GM18858 (cell line): ENCODE measurements around the gene AGPAT4.
"Not testable (repeated sequence)": the region's sequence is repeated elsewhere in the genome, so short reads cannot be mapped to it uniquely, and the experiment has no call there.

Experiments
- ATAC-seq: cut with Tn5 transposase; IDR thresholded peaks from one replicate; pipeline ENCODE4 v1.9.1; 2021; ENCODE audit not compliant: unreplicated experiment

Gene AGPAT4

DNA sequence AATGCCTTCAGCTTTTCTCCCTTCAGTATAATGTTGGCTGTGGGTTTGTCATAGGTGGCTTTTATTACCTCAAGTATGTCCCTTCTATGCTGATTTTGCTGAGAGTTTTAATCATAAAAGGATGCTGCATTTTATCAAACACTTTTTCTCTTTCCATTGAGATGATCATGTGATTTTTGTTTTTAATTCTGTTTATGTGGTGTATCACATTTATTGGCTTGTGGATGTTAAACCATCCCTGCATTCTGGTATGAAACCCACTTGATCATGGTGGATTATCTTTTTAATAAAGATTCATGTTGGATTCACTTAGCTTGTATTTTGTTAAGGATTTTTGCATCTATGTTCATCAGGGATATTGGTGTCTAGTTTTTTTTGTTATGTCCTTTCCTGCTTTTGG, 150.5 kb downstream of the AGPAT4 start:
- ATAC-seq, result not testable (repeated sequence)

DNA sequence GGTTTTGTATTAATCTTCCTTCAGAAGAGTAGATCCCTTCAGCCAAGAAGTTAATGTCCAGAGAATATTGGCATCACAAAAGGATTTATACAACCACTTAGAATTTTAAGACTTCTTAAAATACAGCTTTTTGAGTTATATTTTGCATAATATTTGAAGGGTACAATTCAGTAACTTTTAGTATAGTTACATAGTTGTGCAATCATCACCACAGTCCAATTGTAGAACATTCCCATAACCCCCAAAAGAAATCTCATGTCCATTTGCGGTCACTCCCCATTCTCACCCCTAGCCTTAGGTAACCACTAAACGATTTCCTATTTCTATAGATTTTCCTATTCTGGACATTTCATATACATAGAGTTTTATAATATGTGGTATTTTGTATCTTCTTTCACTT, 155.9 kb downstream of the AGPAT4 start:
- ATAC-seq, result no peak

DNA sequence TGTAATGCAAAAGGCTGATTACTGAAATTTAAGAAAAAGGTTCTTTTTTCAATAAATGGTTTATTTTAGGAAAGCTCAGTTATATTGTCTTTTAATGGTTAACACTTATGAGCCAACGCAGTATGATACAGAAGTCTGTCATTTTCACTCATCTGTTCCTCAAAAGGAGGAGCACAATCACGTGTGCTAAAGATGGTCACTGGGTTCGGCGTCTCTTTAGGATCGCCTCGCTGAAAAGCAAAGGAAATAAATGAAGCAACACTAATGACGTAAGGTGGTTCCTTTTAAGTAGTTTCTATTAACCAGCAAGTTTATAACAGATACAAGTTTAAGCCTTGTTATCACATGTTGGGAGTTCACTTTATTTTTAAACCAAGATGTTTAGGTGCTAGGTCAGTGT, 156.6 kb downstream of the AGPAT4 start:
- no peak for ATAC-seq

DNA sequence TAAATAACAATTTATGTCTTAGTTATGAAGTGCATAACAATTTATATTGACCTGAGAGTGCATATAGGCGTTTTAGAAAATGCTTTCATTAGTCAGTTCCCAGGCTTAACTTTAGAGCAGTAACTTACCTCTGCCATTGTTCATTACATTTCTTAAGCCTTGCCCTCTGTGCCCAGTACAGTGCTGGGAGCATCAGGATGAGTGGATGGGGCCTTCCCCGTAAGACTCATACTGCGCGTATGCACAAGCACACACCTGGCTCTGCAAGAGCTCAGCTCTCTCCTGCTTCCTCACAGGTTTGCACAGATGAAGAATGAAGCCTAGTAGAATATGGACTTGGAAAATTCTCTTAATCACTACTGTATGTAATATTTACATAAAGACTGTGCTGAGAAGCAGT, 157.3 kb downstream of the AGPAT4 start:
- no peak for ATAC-seq

GRCh38 chr6:161115468-161115867, 158.4 kb downstream of the AGPAT4 start:
- ATAC-seq, result peak; percentile 38

- no peak for ATAC-seq
Observed at GRCh38 chr6:161111261-161111660, 162.6 kb downstream of the AGPAT4 start.

GRCh38 chr6:161110028-161110779, 163.7 kb downstream of the AGPAT4 start:
- ATAC-seq, result no peak

DNA sequence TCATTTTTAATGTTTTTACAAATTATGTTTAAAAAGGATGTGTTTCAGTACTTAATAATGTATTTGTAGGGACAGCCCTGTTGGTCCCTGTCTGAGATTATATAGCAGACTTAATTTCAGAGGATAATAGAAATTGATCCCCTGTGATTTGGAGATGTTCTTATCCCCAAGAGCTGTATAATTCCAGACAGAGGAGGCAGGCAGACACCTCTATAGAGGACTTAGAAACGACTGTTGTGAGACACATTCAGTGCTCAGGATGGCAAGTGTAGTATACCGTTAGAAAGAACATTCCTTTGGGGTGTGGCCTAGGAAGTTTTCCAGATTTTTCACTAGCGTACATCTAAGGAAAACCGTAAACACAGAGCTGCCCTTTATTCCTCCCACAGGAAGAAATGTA, 164.5 kb downstream of the AGPAT4 start:
- ATAC-seq, result no peak

DNA sequence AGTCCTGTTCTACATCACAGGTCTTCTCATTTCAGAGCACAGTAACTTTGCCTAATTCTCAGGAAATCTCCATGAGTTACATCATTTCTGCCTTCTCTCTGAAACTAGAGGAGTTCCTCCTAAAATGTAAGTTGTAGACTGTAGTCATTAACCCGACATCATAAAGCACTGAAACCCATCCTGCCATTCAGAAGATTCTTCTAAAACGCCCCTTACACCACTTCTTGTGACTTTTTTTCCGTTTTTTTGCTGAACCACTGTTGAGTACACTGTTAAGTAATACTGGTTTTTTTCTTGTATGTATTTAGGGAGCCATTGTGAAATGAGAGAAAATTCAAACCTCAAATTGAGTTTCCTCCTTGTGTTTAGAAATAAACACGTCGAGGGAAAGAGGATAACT, 164.9 kb downstream of the AGPAT4 start:
- no peak for ATAC-seq

DNA sequence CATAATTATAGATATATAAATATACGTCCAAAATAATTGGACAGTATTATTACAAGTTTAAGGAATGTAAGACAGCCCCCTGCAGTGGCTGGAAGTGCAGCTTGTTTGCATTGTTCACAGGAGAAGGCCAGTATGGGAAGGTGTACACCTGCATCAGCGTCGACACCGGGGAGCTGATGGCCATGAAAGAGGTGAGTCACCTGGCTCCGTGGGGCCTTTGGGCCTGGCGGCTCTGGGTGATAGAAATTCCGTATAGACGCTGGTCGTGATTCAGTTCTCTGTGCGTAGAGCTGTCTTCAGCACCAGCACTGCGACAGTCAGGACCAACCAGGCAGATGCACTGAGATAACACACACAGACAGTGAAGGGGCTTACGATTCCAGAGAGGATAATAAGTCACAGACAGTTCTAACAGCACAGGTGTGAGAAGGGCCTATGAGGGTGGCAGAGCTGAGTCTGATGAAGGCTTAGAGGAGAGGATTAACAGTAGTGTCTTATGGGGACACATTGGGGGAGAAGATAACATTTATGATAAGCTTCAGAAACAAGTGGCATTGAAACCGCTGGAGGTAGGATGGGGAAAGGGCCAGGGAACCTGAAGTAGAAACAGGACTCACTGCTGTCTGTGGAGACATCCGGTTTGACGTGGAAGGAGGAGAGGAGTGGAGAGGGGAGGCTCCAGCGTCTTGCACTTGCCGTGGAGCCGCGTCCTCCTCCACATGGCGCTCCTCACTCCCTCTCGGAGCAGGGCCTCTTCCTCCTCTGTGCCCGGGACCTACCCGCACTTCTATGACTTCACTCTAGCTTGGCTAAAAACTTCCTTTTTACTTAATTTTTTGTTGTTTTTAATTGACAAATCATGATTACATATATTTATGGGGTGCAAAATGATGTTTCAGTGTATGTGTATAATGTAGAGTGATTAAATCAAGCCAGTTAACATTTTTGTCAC, 165.8 kb downstream of the AGPAT4 start:
- ATAC-seq, result no peak

DNA sequence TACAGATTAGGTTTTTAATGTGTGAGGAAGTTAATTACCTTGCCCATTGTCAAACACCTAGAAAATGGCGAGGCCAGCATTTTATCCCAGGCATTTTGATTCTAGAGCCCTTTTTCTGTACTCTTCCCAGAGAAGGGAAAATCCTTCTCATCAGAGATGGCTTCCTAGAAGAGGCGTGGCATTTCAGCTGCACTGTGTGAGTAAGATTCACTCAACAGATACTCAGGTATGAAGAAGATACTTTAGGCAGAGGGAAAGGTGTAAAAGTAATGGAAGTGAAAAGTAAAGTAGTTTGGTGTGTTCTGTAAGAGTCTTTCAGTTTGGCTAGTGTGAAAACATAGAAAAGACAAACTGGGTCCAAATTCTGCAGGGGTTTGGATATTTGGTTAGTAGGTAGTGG, 168.5 kb downstream of the AGPAT4 start:
- ATAC-seq, result no peak

DNA sequence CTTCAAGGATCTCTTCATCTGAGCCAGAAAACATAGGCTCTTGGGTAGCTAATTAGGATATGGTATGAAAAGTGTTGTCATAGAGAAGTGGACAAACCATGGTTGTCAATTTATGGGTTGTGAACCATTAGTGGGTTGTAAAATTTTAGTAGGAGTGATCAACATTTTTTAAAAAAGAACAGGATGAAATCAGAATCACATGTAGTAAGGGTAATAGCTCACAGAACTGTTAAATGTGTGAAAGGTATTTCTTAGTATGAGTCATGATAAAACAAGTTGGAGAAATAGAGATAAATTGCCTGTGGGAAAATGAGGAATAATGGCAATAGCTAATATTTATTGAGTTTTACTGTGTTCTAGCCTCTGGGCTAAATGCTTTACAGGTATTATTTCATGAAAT, 168.9 kb downstream of the AGPAT4 start:
- no peak for ATAC-seq

GRCh38 chr6:161103475-161103874, 170.4 kb downstream of the AGPAT4 start:
- ATAC-seq, result no peak

DNA sequence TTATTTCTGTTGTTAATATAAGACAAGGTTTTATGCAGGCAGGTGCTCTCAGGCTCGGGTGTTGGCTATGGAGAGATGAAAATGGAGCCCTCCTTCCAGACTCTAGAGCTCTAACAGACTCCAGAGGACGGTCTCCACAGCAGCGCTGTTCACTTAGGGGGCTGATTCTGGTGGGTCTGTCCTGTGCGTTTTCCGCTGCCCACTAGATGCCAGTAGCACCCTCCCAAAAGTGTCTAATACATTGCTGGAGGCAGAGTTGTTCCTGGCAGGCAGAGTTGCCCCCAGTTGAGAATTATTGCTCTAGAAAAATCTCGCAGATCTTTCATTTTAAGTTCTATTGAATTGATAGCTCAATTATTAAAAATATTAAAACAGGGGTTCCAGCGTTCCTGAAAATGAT, 172.3 kb downstream of the AGPAT4 start:
- ATAC-seq, result no peak

DNA sequence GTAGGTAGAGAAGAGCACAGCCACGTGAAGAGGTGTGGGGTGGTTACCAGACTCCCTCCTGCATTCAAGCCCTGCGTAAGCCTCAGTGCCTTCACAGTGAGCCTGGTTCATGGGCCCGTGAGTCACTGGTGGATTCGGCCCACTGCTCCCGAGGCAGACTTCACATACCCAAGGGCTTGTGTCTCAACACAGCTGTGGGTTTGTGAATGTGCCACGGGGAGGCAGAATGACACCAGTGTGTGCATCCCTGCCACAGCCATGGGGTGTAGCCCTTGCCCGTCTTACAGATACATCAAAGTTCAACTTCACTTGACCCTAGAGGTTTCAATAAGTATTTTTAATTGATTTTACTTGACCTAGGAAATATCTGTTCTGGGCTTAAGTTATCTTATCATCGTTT, 173.8 kb downstream of the AGPAT4 start:
- ATAC-seq, result no peak

DNA sequence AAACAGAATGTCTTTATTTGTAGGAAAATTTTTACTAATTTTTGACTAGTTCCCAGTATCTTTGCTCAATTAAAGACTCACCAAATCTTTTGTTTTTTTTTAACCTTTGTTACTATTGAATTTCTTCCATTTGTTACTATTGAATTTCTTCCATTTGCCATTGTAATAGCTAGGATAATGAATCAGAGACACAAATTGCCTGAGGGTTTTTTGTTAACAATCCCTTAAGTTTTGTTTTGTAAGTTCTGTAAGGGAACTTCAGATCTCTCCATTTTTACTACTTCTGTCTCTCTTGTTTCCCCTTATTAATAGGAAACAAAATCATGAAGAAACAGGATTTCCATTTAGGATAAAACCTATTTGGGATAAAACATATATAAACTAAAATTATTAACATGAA, 177.9 kb downstream of the AGPAT4 start:
- no peak for ATAC-seq

DNA sequence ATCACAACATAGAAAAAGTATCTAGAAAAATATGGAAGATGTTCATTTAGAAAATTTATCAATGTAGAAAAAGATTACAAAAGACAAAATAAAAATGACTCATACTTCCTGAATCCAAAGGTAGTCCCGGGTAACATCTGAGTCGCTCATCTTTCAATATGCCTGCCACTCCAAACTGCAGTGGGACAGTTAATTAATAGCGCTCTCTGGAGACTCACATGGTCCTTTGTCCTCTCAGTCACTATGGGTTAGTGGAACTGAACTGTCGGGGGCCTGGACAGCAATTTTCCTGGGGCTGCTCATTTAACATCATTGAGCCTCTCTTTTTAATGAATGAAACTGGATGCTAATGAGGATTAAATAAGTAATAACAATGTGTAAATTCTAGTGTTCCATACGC, 178.9 kb downstream of the AGPAT4 start:
- no peak for ATAC-seq

GRCh38 chr6:161091972-161092701, 181.7 kb downstream of the AGPAT4 start:
- no peak for ATAC-seq

GRCh38 chr6:161091151-161091550, 182.7 kb downstream of the AGPAT4 start:
- no peak for ATAC-seq

DNA sequence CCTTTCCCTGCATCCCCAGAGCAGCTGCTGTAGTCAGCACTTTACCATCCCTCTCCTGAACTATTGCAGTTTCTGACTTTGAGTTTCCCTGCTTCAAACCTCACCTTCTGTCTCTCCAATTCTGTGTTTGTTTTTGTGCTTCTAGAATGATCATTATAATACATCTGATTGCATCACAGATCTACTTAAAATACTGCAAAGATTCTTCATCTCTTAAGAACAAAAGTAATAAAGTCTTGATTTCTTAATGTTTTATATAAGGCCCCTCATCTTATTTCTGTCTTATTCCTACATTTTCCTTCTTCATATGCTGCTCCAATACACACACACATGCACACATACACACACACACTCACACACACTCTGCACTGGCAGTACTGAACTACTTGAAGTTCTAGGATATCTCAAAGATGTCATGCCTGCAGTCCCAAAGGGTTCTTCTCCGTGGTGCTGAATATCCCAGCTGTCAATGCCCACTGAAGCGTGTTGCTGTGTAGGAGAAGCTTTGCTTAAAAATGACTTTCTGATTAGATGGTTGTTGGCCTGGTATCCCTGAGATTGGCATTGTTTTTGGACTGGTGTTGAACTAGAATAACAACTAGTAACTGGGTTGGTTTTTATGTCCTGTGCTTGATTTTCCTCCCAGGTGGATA, 185.1 kb downstream of the AGPAT4 start:
- no peak for ATAC-seq

- ATAC-seq, result no peak
Observed at GRCh38 chr6:161085246-161085645, 188.6 kb downstream of the AGPAT4 start.
